Sigmoid colon (tissue), 4 donors: ENCODE results near the gene ACTR3.

Experiments
- CTCF ChIP-seq, 4 experiments: fragments of 450-650 bp in 3 of 4; fragments of 200-600 bp in 1 of 4; IDR thresholded peaks; one replicate each; pipeline ENCODE4 v1.5.1; 2016 to 2019; ENCODE audit warnings: antibody characterized with exemption in 4 of 4, mild to moderate bottlenecking in 3 of 4, moderate library complexity in 2 of 4
- EP300 ChIP-seq, 4 donors: sonication (generic); formaldehyde crosslinking; IDR thresholded peaks; one replicate each; pipeline ENCODE4 v1.6.1; 2017; ENCODE audit warnings: antibody characterized with exemption in 4 of 4
- POLR2A ChIP-seq, 2 donors: fragments of 450-650 bp; IDR thresholded peaks; one replicate each; pipeline ENCODE4 v1.6.1; 2016; ENCODE audit warnings: antibody characterized with exemption in 2 of 2, mild to moderate bottlenecking in 2 of 2, moderate library complexity in 2 of 2
- POLR2AphosphoS5 ChIP-seq, 4 donors: sonication (generic); formaldehyde crosslinking; IDR thresholded peaks; one replicate each; pipeline ENCODE4 v1.6.1; 2017; ENCODE audit warnings: antibody characterized with exemption in 4 of 4

- TF ChIP-seq POLR2AphosphoS5 (IDR thresholded peaks at IDR 0.05) (no peak), POLR2A (IDR thresholded peaks at IDR 0.05) (no peak), CTCF (IDR thresholded peaks at IDR 0.05) (no peak), EP300 (IDR thresholded peaks at IDR 0.05) (no peak)
These were observed 46.8 kb upstream of the ACTR3 start for GRCh38 chr2:113842919-113843736.
